Epithelial cell of prostate (primary cell): ENCODE measurements around the gene PLPP1.

Source experiments
- DNase-seq: peaks from one replicate; pipeline ENCODE4 v3.0.0-alpha.2; 2011; ENCODE audit warnings: low read depth, low spot score
- H3K27ac ChIP-seq: fragments of 450-650 bp; 2 replicates; pipeline ENCODE4 v1.5.1; 2017; ENCODE audit warnings: mild to moderate bottlenecking

Gene PLPP1

DNA sequence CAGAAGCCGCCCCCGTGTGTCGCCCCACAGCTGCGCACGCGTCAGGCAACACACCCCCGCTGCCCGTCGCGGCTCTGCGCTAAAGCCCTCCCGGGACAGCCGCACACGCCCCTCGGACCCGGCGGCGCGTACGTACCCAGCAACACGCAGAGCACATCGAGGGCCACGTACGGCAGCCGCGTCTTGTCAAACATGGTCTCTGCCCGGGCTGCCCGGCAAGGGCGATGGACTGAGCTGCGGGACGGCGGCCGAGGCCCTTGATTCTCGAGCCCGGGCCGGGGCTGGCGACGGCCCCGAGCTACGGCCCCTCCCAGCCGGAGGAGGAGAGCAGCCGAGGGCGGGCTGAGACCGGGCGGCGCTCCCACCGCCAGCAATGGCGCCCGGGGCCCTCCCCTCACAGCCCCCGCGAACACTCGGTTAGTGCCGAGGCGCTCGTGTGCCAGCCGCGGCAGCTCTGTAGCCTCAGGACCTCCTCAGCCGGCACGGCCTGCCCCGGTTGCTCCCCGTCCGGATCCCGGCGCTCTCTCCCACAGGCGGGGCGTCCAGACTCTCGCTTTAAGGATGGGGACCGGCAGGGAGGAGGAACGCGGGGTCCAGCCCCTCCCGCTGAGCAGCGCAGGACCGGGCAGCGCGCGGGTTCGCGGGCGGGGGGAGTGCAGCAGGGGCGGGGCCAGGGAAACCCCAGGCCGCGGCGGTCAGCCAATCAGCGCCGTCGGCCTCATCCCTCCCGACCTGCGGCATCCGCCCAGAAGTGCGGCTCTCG, at the start of gene PLPP1:
Gene PLPP1, minus strand, starts transcription at position 529 of the 763 bp plus-strand sequence. Its CDS starts 335 bp downstream, at position 194.
- H3K27ac ChIP-seq: peak within 1 kb of the TSS; percentile 72
- DNase-seq: no peak

GRCh38 chr5:55583578-55583977, 48.8 kb upstream of the PLPP1 start:
- DNase-seq: no peak
- H3K27ac ChIP-seq: no peak overlapping the region

- no peak overlapping the region for H3K27ac ChIP-seq
- DNase-seq: no peak
Measured at GRCh38 chr5:55582256-55582655, 47.5 kb upstream of the PLPP1 start.

GRCh38 chr5:55580042-55580441, 45.3 kb upstream of the PLPP1 start:
- DNase-seq: no peak
- no peak overlapping the region for H3K27ac ChIP-seq

- no peak for DNase-seq
- no peak overlapping the region for H3K27ac ChIP-seq
Measured at GRCh38 chr5:55578771-55579170, 44.0 kb upstream of the PLPP1 start.

DNA sequence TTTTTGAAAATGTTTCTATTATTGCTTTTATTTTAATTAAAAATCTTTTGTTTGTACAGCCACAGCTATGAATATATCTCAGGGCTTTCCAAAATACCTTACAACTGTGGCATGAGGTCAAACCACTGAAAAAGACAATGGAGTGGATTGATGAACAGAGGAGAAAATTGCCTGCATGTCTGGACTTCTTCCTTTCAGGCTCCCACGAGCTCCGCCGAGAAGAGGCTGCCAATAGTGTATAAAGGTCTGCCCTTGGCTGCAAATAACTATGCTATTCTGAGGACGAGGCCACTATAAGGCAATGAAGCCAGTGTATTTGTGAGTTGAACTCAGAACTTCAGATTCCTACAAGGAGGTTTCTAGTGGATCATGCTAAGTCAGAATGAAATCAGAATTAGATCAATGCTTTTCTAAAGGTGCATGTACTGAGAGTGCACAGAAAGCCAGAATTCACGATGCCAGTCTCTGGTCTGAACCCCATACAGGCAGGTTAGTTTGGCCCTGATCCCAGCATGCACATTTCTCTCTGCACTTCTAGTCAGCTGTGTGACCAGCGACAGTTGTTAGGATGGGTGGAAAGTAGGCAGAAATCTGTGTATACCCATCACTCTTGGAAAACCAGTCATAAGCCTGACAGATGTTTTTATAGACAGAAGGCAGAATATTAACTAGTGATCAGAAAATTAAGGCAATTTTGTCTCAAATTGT, 42.7 kb upstream of the PLPP1 start:
- DNase-seq: peak; percentile 12

DNA sequence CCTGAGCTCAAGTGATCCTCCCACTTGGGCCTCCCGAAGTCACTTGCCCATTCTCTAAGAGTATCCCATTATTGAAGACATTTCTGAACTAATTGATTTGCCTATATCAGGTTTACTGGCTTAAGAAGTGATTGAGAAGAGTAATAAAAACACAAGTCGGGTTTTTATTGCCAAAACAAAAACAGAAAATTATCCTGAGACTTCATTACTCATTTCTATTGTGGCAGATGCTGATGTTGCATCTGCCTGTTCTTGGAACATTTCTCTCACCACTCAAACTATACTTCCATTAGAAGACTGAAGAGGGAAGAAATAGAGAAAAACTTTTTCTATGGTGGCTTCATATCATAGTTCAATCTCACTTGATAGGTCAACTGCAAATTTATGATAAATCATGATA, 41.9 kb upstream of the PLPP1 start:
- H3K27ac ChIP-seq: no peak overlapping the region
- no peak for DNase-seq

More for the DNA sequence above, 42.7 kb upstream of the PLPP1 start:
- H3K27ac ChIP-seq: no peak overlapping the region

- no peak overlapping the region for H3K27ac ChIP-seq
- no peak for DNase-seq
Measured at GRCh38 chr5:55575815-55576583, 41.2 kb upstream of the PLPP1 start.

DNA sequence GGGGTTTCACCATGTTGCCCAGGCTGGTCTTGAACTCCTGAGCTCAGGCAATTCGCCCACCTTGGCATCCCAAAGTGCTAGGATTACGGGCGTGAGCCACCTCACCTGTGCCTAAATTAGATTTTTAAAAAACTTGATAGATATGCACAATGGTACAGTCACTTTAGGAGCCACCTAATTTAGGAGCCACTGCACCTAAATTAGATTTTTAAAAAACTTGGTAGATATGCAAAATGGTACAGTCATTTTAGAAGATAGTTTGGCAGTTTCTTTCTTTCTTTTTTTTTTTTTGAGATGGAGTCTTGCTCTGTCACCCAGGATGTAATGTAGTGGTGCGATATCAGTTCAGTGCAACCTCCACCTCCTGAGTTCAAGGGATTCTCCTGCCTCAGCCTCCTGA, 37.8 kb upstream of the PLPP1 start:
- no peak for DNase-seq
- H3K27ac ChIP-seq: no peak overlapping the region

- no peak overlapping the region for H3K27ac ChIP-seq
- DNase-seq: no peak
Measured at GRCh38 chr5:55572020-55572419, 37.3 kb upstream of the PLPP1 start.

- no peak for DNase-seq
- H3K27ac ChIP-seq: no peak overlapping the region
Measured at GRCh38 chr5:55570570-55570969, 35.8 kb upstream of the PLPP1 start.

DNA sequence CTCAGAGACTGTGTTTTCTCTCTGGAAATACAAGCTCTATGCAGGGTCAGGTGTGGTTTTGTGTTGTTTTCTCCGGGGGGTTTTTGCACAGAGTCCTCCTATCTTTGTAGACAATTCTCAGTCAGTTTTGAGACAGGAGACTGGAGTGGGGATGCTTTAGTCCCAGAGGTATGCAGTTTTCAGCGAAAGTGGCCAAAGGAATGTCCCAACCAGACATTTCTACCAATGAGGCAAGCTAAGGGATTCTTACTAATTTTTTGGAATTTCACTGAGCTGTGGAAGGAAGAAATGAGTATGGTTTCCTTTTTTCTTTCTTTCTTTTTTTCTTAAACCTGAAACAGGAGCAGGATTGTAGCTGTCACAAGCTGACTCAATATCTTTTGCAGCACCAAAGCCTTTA, 35.3 kb upstream of the PLPP1 start:
- H3K27ac ChIP-seq: no peak overlapping the region
- DNase-seq: no peak

DNA sequence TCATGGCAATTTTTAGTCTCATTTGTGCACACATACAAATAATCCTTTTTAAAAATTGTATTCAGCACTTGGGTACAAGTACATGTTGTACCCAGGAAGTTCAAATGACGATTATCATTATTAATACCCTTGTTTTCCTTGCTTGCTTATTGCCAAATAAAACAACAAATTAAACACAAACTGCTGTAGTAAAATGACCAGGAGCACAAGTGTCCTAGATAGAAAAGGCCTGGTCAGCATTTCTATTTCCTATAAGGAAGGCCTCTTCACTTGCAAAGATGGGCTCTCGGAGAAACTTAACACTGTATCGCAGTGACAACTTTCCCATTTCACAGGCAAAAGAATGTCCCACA, 34.7 kb upstream of the PLPP1 start:
- DNase-seq: no peak
- H3K27ac ChIP-seq: no peak overlapping the region

DNA sequence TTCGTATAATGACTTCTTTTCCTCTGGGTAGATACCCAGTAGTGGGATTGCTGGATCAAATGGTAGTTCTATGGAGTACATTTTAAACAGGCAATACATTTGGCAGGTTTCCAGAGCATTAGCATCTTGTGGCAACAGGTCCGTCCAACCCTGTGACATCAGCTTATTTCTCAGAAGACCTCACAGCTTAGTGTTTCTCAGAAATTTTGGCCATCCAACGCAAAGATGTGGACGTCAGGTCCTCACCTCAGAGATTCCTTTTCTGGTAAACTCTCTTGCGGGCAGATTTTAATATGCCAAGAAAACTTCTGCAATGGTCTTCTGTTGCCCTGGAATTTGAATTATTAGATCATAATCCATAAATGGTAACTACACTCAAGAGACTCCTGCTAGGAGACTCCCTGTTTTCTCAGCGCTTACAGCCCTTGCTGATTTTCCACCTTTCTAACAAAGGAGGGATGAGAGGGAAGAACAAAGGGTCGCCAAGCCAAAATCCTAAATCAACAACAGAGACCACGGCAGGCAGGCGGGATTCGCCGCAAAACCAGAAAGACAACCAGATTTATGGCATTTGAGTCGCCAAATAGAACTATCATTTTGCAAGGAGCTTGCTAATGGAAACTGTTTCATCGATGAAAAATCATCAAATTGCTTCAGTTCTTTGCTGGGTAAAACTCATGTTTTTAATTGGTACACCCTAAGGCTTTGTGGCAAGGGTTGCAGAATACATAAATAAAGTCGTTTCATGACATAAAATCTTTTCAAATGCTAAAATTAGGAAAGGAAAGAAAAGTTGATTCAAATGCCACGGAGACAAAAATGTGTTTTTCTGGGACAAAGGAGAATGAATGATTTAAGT, 34.1 kb upstream of the PLPP1 start:
- H3K27ac ChIP-seq: no peak overlapping the region
- DNase-seq: no peak

DNA sequence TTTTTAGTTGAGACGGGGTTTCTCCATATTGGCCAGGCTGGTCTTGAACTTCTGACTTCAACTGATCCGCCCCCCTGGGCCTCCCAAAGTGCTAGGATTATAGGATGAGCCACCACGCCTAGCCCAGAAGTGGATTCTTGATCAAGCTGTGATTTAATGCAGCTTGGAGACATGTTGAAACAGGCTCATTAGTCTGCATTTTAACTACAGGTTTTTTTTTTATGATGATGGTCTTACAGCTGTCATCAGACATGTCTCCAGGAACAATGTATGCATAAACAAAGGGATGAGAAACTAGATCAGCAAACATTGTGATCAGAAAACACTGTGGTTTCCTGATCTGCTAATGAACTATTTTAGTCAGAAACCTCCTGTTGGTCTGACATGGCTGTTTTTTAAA, 30.0 kb upstream of the PLPP1 start:
- peak; percentile 71 for DNase-seq

DNA sequence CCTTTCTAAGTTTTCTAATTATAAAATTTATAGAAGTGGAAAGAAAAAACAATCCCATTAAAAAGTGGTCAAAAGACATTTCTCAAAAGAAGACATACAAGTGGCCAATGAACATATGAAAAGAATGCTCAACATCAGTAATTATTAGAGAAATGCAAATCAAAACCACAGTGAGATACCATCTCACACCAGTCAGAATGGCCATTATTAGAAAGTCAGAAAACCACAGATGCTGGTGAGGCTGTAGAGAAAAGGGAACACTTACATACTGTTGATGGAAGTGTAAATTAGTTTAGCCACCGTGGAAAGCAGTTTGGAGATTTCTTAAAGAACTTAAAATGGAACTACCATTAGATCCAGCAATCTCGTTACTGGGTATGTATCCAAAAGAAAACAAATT, 23.7 kb upstream of the PLPP1 start:
- DNase-seq: no peak
- no peak overlapping the region for H3K27ac ChIP-seq

More for the DNA sequence above, 30.0 kb upstream of the PLPP1 start:
- H3K27ac ChIP-seq: no peak overlapping the region

DNA sequence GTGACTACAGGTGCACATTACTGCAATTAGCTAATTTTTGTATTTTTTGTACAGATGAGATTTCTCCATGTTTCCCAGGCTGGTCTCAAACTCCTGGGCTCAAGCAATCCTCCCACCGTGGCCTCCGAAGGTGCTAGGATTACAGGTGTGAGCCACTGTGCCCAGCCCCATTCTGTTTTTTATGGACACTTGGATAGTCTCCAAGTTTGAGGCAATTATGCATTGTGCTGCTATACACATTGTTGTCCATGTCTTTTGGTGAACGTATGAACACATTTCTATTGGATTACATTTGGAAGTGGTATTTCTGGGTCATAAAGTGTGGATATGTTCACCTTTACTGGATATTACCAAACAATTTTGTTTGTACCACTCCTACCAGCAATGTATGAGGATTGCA, 22.4 kb upstream of the PLPP1 start:
- H3K27ac ChIP-seq: no peak overlapping the region
- DNase-seq: no peak

DNA sequence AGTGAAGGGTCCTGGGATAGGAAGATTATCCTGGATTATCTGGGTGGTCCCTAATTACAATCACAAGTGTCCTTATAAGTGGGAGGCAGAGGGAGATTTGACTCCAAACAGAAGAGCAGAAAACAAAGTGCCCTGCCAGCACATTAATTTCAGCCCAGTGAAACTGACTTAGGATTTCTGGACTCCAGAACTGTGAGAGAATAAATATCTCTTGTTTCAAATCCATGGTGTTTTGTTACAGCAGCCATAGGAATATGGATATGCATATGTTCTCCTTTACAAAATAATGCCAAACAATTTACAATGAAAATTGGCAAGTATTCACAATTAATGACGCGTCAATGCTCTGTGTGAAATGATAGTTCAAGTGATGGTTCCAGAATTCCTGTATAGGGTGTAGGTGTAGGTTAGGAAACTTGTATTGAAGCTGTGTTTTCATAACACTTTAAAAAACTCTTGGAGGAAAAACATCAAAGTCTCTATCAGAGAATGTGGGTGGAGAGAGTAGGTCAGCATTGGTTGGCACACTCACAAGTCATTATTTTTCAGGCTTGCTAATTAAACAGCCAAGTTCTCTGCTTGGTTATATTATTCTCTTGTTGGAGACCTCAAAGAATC, 19.9 kb upstream of the PLPP1 start:
- H3K27ac ChIP-seq: no peak overlapping the region
- DNase-seq: no peak

DNA sequence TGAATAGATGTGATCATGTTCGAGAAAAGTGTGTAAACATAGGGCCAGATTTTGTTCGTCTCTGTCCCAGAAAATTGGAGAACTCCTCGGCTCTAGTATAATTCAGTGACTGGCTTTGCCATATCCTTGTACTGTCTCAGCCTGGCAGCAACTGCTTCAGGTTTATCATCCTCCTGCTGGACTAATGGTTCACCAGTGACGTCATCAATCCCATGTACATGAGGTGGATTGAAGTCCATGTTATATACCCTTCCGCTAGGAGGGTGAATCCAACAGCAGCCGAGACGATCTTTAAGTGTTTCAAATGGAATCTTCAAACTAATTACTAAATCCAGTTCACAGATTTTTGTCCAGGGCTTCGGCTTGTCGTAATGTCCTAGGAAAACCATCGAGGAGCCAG, 17.1 kb upstream of the PLPP1 start:
- DNase-seq: no peak
- H3K27ac ChIP-seq: no peak overlapping the region

DNA sequence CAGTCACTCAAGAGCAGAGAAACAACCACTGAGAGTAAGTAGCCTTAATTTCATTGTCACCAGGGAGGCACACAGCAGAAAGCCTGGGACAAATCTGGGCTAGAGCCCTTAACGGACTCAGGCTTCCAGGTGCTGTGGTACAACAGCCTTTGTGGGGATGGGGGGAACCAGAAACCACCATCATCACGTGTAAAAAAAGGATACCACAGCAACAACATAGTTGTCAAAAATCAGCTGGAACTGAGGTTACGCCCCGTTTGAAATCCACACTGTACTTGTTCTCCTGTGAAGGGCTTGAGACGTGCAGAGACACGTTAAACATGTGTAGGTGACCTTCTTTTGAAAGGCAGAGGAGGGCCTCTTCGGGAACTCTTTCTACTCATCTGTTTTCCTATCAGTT, 16.6 kb upstream of the PLPP1 start:
- no peak overlapping the region for H3K27ac ChIP-seq
- no peak for DNase-seq
